ENCODE data around the gene BYSL. TPM values are rescaled to one million over a fixed set of nuclear protein-coding genes. Genes with fewer than 3 reads are reported as not detected.
A peak's percentile ranks its signal among the peaks of the same experiment; 100 is the strongest.

BYSL gene
- polyA plus RNA-seq, 2 of the 4 experiments (the other 2 are of a cell fraction) = 28.8 to 61.8 TPM

DNA sequence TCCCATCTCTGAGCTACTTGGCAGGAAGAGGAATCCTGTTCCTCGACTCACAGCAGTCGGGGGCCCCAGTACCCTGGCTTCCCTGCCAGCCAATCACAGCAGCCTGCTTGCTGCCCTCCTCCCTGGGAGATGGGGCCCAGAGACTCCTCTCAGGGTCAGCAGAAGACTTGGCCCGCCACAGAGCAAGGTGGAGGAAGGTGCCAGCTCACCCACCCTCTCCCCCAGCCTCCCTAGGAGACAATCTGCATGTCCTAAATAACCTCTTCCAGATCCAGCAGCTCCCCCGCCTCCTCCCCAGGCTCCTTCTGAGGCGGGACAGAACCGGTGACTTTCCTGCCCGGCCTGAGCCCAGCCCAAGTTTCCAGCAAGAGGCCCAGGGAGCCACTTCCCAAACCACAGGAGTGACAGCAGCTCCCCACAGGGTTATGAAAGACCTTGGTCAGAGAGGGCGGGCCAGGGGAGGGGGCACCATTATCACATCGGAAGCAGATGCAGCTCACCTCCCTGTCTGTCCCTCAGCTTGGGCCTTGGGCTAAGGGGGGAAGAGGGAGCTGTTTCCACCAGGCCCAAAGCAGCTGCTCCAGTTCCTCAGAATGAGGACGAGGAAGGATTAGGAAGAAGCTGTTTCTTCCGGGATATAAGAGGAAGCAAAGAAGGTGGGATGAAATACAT is 18.0 kb downstream of the BYSL start:
- DNase-seq (ENCODE audit: low read depth in 1 of 2, low spot score in 1 of 2) = no peak
- Histone ChIP-seq H3K4me1 (peaks cover 77% of the 10 kb centered on the region), H3K27ac (peak overlapping the region; percentile 93 to 99), H3K4me3 (peak overlapping the region; percentile 87), H3K4me2 (peak overlapping the region; percentile 98), H3K9me3 (no peaks in the 10 kb centered on the region)
- WGBS (ENCODE audit: missing lambda C conversion rate) = 26% methylated on average over 3 of the region's 11 CpGs
- no peak for FAIRE-seq
- ATAC-seq = no peak
- CTCF ChIA-PET = interaction anchor here (0.6 to 18.6 kb wide), 9 partner anchors 9 to 152 kb away, joined by 3 to 191 read pairs (median 9); partner anchors contain the start of genes BYSL, MED20, TAF8 and TOMM6
- POLR2A ChIA-PET = interaction anchor here (0.9 to 3.3 kb wide), 5 partner anchors 18 to 109 kb away, joined by 3 to 14 read pairs (median 3); partner anchors contain the start of genes BYSL and MED20
- no peak for TF ChIP-seq PHF8 (IDR thresholded peaks at IDR 0.05; ENCODE audit: borderline replicate concordance, low read depth)
- no peak for TF ChIP-seq HOXB5 (CRISPR knock-in tag; IDR thresholded peaks at IDR 0.05)
- TF ChIP-seq EHMT2 (IDR thresholded peaks at IDR 0.05; ENCODE audit: low read depth) = no peak

DNA sequence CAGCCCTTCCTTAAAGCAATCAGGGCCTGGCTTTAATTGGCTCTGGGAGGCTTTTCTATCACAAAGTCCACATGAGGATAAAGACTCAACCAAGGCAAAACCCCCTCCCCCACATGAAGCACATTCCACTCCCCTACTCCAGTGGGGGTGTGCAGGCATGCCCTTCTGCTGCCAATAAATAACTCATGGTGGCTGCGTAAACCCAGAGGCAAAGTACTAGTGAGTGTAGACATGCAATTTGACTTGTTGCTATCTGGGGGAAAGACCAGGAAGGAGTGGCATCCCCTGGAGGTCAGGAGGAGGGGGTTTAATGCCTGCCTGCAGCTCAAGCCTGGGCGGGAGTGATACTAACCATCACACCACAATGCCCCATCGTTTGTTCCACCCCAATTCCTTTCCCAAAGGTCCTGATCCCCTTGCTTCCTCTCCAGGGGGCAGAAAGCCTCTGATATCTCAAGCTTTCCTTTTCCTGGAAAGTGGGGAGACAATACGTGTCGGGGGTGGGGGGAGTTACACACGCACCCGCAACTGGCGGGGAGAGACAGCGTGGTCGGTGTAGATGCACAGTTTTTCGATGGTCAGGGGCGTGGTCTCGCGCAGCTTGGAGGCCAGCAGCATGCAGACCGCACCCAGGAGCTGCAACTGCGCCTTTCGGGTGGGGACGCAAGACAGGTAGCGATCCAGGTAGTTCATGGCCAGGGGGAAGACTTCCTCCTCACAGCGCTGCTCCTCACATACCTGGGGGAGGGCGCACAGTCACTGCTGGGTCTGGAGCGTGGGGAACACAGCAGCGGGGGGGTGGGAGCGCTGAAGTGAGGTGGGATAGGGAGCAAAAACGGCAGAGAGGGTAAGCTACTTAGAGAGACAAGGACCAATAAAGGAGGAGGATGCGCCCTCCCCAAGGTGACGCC is 18.8 kb downstream of the BYSL start:
- ChIA-PET POLR2A (interaction anchor here (0.9 to 3.3 kb wide), 3 partner anchors 19 to 108 kb away, joined by 3 to 14 read pairs (median 3); partner anchors contain the start of genes BYSL and MED20), CTCF (interaction anchor here (0.6 to 18.6 kb wide), 6 partner anchors 8 to 161 kb away, joined by 3 to 191 read pairs (median 6); partner anchors contain the start of genes BYSL, FRS3, MED20 and TAF8)
- H3K4me1 ChIP-seq = peaks cover 69% of the 10 kb centered on the region
- peak overlapping the region; percentile 98 for H3K4me2 ChIP-seq
- WGBS (ENCODE audit: missing lambda C conversion rate) = 6% methylated on average over 16 of the region's 27 CpGs
- no peak for FAIRE-seq
- H3K4me3 ChIP-seq = peak overlapping the region; percentile 87
- peak overlapping the region; percentile 93 to 99 for H3K27ac ChIP-seq
- no peak for DNase-seq (ENCODE audit: low read depth in 1 of 2, low spot score in 1 of 2)
- peak in 1 of 2 experiments; percentile 16; a peak in 3 of 6 replicates for ATAC-seq
- no peaks in the 10 kb centered on the region for H3K9me3 ChIP-seq
- TF ChIP-seq SMC3 (IDR thresholded peaks at IDR 0.05) (no peak), POLR2AphosphoS2 (conservative IDR thresholded peaks at IDR 0.05; ENCODE audit: low read length) (peak; percentile 23; the same call in 1 of the 2 replicates)
- TF ChIP-seq, protein P1, sequence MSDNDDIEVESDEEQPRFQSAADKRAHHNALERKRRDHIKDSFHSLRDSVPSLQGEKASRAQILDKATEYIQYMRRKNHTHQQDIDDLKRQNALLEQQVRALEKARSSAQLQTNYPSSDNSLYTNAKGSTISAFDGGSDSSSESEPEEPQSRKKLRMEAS (IDR thresholded peaks at IDR 0.05) = peak; percentile 31; the same call in 1 of the 2 replicates

GRCh38 chr6:41940759-41941279 is 19.5 kb downstream of the BYSL start:
- FAIRE-seq (no peak), ATAC-seq (peak; percentile 8 to 25; a peak in 5 of 6 replicates), DNase-seq (ENCODE audit: low read depth in 1 of 2, low spot score in 1 of 2) (peak in 1 of 2 experiments; percentile 62)
- peak overlapping the region; percentile 98 for H3K4me2 ChIP-seq
- TF ChIP-seq SREBF2 (IDR thresholded peaks at IDR 0.05) = no peak
- peak; percentile 11; the same call in 1 of the 2 replicates for TF ChIP-seq POLR2A (IDR thresholded peaks at IDR 0.05; ENCODE audit: low read length)
- no peak for TF ChIP-seq KDM5A (IDR thresholded peaks at IDR 0.05)
- peaks cover 62% of the 10 kb centered on the region for H3K4me1 ChIP-seq
- 5% methylated on average over 15 of the region's 38 CpGs for WGBS (ENCODE audit: missing lambda C conversion rate)
- H3K27ac ChIP-seq = peak overlapping the region; percentile 93 to 99
- ChIA-PET CTCF (interaction anchor here (0.6 to 18.6 kb wide), 4 partner anchors 15 to 161 kb away, joined by 3 to 191 read pairs (median 96); partner anchors contain the start of genes BYSL, FRS3, MED20 and TAF8), POLR2A (interaction anchor here (3.3 kb wide), 1 partner anchor 20 kb away, joined by 14 read pairs; the partner anchor contains the start of genes BYSL and MED20)
- no peaks in the 10 kb centered on the region for H3K9me3 ChIP-seq
- peak overlapping the region; percentile 87 for H3K4me3 ChIP-seq

GRCh38 chr6:41941280-41942066 is 20.2 kb downstream of the BYSL start, which contains the start of gene CCND3:
Gene CCND3 (minus strand): TSS chr6:41941808. CDS start chr6:41941649, 159 bp downstream.
- POLR2A ChIA-PET = interaction anchor here (0.7 to 3.3 kb wide), 7 partner anchors 8 to 110 kb away, joined by 3 to 14 read pairs (median 3); partner anchors contain the start of genes BYSL and MED20
- ATAC-seq (peak; percentile 84 to 88), FAIRE-seq (no peak), DNase-seq (ENCODE audit: low read depth in 1 of 2, low spot score in 1 of 2) (peak; percentile 55 to 88)
- CTCF ChIA-PET = interaction anchor here (1.1 to 18.6 kb wide), 4 partner anchors 15 to 162 kb away, joined by 3 to 191 read pairs (median 96); partner anchors contain the start of genes BYSL, FRS3, MED20 and TAF8
- H3K9me3 ChIP-seq = no peaks in the 10 kb centered on the region
- H3K4me3 ChIP-seq = peak within 1 kb of the TSS; percentile 87
- WGBS (ENCODE audit: missing lambda C conversion rate) = 2% methylated on average over 12 of the region's 87 CpGs
- peaks cover 55% of the 10 kb centered on the region for H3K4me1 ChIP-seq
- H3K27ac ChIP-seq = peak within 1 kb of the TSS; percentile 93 to 99
- peak within 1 kb of the TSS; percentile 98 for H3K4me2 ChIP-seq
- TF ChIP-seq TFCP2L1 (CRISPR knock-in tag; IDR thresholded peaks at IDR 0.05) (no peak), PBX3 (IDR thresholded peaks at IDR 0.05) (no peak), JUN (IDR thresholded peaks at IDR 0.05) (peak in 1 of 2 experiments; percentile 51; a peak in 3 of 5 replicates), RFX5 (IDR thresholded peaks at IDR 0.05) (no peak), JUNB (IDR thresholded peaks at IDR 0.05) (no peak), MAZ (IDR thresholded peaks at IDR 0.05; ENCODE audit: borderline replicate concordance, low read depth, low read length) (0 out of 2 replicates have a peak, but pooled peaks have one; percentile 29), MAFK (IDR thresholded peaks at IDR 0.05; ENCODE audit: partially characterized antibody) (no peak), ZSCAN20 (CRISPR knock-in tag; IDR thresholded peaks at IDR 0.05) (no peak), NFE2L2 (conservative IDR thresholded peaks at IDR 0.05; ENCODE audit: low read length) (no peak)
- TF ChIP-seq, protein P2, sequence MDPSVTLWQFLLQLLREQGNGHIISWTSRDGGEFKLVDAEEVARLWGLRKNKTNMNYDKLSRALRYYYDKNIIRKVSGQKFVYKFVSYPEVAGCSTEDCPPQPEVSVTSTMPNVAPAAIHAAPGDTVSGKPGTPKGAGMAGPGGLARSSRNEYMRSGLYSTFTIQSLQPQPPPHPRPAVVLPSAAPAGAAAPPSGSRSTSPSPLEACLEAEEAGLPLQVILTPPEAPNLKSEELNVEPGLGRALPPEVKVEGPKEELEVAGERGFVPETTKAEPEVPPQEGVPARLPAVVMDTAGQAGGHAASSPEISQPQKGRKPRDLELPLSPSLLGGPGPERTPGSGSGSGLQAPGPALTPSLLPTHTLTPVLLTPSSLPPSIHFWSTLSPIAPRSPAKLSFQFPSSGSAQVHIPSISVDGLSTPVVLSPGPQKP (IDR thresholded peaks at IDR 0.05; ENCODE audit: low read depth, low read length) = no peak
- TF ChIP-seq, protein P3, sequence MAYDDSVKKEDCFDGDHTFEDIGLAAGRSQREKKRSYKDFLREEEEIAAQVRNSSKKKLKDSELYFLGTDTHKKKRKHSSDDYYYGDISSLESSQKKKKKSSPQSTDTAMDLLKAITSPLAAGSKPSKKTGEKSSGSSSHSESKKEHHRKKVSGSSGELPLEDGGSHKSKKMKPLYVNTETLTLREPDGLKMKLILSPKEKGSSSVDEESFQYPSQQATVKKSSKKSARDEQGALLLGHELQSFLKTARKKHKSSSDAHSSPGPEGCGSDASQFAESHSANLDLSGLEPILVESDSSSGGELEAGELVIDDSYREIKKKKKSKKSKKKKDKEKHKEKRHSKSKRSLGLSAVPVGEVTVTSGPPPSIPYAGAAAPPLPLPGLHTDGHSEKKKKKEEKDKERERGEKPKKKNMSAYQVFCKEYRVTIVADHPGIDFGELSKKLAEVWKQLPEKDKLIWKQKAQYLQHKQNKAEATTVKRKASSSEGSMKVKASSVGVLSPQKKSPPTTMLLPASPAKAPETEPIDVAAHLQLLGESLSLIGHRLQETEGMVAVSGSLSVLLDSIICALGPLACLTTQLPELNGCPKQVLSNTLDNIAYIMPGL (CRISPR knock-in tag; IDR thresholded peaks at IDR 0.05; ENCODE audit: borderline replicate concordance) = no peak
